OCI-LY7 (cell line): ENCODE data around the gene UGT1A6.

Experiments used
- CTCF ChIP-seq: fragments of 200-600 bp; sonication (generic); conservative IDR thresholded peaks from 2 replicates; pipeline ENCODE4 v1.5.1; 2014; ENCODE audit warnings: mild to moderate bottlenecking, antibody characterized with exemption, low read length, moderate library complexity, mixed read lengths
- EZH2phosphoT487 ChIP-seq: fragments of 200-600 bp; sonication (generic); IDR thresholded peaks from 2 replicates; pipeline ENCODE4 v1.6.1; 2018; ENCODE audit warnings: low read depth, borderline replicate concordance, mild to moderate bottlenecking, mixed run types, antibody characterized with exemption, low read length, moderate library complexity, mixed read lengths

DNA sequence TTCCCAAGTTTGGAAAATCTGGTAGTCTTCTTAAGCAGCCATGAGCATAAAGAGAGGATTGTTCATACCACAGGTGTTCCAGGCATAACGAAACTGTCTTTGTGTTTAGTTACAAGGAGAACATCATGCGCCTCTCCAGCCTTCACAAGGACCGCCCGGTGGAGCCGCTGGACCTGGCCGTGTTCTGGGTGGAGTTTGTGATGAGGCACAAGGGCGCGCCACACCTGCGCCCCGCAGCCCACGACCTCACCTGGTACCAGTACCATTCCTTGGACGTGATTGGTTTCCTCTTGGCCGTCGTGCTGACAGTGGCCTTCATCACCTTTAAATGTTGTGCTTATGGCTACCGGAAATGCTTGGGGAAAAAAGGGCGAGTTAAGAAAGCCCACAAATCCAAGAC, 79.5 kb downstream of the UGT1A6 start:
- TF ChIP-seq CTCF (no peak), EZH2phosphoT487 (no peak)
